ENCODE results near the gene GALNT13. TPM values are rescaled to one million over a fixed set of nuclear protein-coding genes. Genes with fewer than 3 reads are reported as not detected.

Gene GALNT13
- total RNA-seq, 2 donors from 2014 or later: 6.0 to 9.8 TPM

GRCh38 chr2:154173919-154174318, 302.2 kb downstream of the GALNT13 start:
- H3K27me3 Mint-ChIP-seq (ENCODE audit: insufficient read depth): no peaks in the 10 kb centered on the region
- no peak overlapping the region for H3K4me3 ChIP-seq (ENCODE audit: low read length)
- H3K9ac ChIP-seq (ENCODE audit: extremely low read depth, low read length, poor library complexity, severe bottlenecking): no peak overlapping the region
- no peak for DNase-seq
- no peaks in the 10 kb centered on the region for H3K4me1 ChIP-seq (ENCODE audit: control insufficient read depth, insufficient read depth, low read length)
- H3K27ac Mint-ChIP-seq: no peak overlapping the region
- H3K27ac ChIP-seq (ENCODE audit: low read depth, low read length): no peak overlapping the region
- no peaks in the 10 kb centered on the region for H3K4me1 Mint-ChIP-seq
- H3K27me3 ChIP-seq (ENCODE audit: control insufficient read depth, insufficient read depth, low read length, poor library complexity, severe bottlenecking): no peaks in the 10 kb centered on the region
- H3K9me3 ChIP-seq (ENCODE audit: control insufficient read depth, low read length): no peaks in the 10 kb centered on the region
- no peak for TF ChIP-seq CTCF (conservative IDR thresholded peaks at IDR 0.05)
- H3K36me3 Mint-ChIP-seq (ENCODE audit: low read depth): no peaks in the 10 kb centered on the region
- 90 to 93% methylated on average over 2 to 3 of the region's 3 CpGs for WGBS, 2 experiments (ENCODE audit: insufficient coverage in 1 of 2, insufficient read length in 1 of 2)
- H3K9me3 Mint-ChIP-seq: no peaks in the 10 kb centered on the region
- no peaks in the 10 kb centered on the region for H3K36me3 ChIP-seq (ENCODE audit: control insufficient read depth, insufficient read depth, low read length)
- no peak overlapping the region for H3K4me3 Mint-ChIP-seq

- TF ChIP-seq CTCF (conservative IDR thresholded peaks at IDR 0.05): no peak
- WGBS, 2 experiments (ENCODE audit: insufficient coverage in 1 of 2, insufficient read length in 1 of 2): 89 to 96% methylated on average over 3 to 5 of the region's 5 CpGs
- Mint-ChIP-seq H3K36me3 (ENCODE audit: low read depth) (no peaks in the 10 kb centered on the region), H3K9me3 (peaks cover 4% of the 10 kb centered on the region), H3K4me1 (no peaks in the 10 kb centered on the region), H3K27ac (no peak overlapping the region), H3K4me3 (no peak overlapping the region), H3K27me3 (ENCODE audit: insufficient read depth) (no peaks in the 10 kb centered on the region)
- Histone ChIP-seq H3K27ac (ENCODE audit: low read depth, low read length) (no peak overlapping the region), H3K27me3 (ENCODE audit: control insufficient read depth, insufficient read depth, low read length, poor library complexity, severe bottlenecking) (no peaks in the 10 kb centered on the region), H3K4me1 (ENCODE audit: control insufficient read depth, insufficient read depth, low read length) (no peaks in the 10 kb centered on the region), H3K36me3 (ENCODE audit: control insufficient read depth, insufficient read depth, low read length) (no peaks in the 10 kb centered on the region), H3K9me3 (ENCODE audit: control insufficient read depth, low read length) (peaks cover 7% of the 10 kb centered on the region), H3K9ac (ENCODE audit: extremely low read depth, low read length, poor library complexity, severe bottlenecking) (no peak overlapping the region), H3K4me3 (ENCODE audit: low read length) (no peak overlapping the region)
- DNase-seq: no peak
Measured at GRCh38 chr2:154182008-154182407, 310.3 kb downstream of the GALNT13 start.

GRCh38 chr2:154187948-154188347, 316.2 kb downstream of the GALNT13 start:
- H3K27ac ChIP-seq (ENCODE audit: low read depth, low read length): no peak overlapping the region
- no peaks in the 10 kb centered on the region for H3K27me3 ChIP-seq (ENCODE audit: control insufficient read depth, insufficient read depth, low read length, poor library complexity, severe bottlenecking)
- WGBS, 2 experiments (ENCODE audit: insufficient coverage in 1 of 2, insufficient read length in 1 of 2): 90 to 93% methylated on average over 2 of the region's 2 CpGs
- no peaks in the 10 kb centered on the region for H3K27me3 Mint-ChIP-seq (ENCODE audit: insufficient read depth)
- no peak for TF ChIP-seq CTCF (conservative IDR thresholded peaks at IDR 0.05)
- H3K4me1 ChIP-seq (ENCODE audit: control insufficient read depth, insufficient read depth, low read length): no peaks in the 10 kb centered on the region
- H3K4me1 Mint-ChIP-seq: no peaks in the 10 kb centered on the region
- peaks cover 7% of the 10 kb centered on the region for H3K9me3 ChIP-seq (ENCODE audit: control insufficient read depth, low read length)
- H3K4me3 Mint-ChIP-seq: no peak overlapping the region
- peaks cover 4% of the 10 kb centered on the region for H3K9me3 Mint-ChIP-seq
- no peak overlapping the region for H3K27ac Mint-ChIP-seq
- no peak overlapping the region for H3K9ac ChIP-seq (ENCODE audit: extremely low read depth, low read length, poor library complexity, severe bottlenecking)
- H3K36me3 ChIP-seq (ENCODE audit: control insufficient read depth, insufficient read depth, low read length): no peaks in the 10 kb centered on the region
- H3K36me3 Mint-ChIP-seq (ENCODE audit: low read depth): no peaks in the 10 kb centered on the region
- no peak overlapping the region for H3K4me3 ChIP-seq (ENCODE audit: low read length)
- no peak for DNase-seq
